HEK293 (cell line): ENCODE results near the gene DBX1.

ENCODE experiments used
- CTCF ChIA-PET: fragments of 350-600 bp; formaldehyde crosslinking; extraction: SDS; loops from one replicate; lab custom pipeline; 2021; ENCODE audit warnings: antibody characterized with exemption; lab: Yijun Ruan, JAX
- POLR2A ChIA-PET: fragments of 300-600 bp; formaldehyde crosslinking; extraction: SDS; loops from one replicate; lab custom pipeline; 2020; ENCODE audit warnings: antibody characterized with exemption, inconsistent platforms; lab: Yijun Ruan, JAX
- H3K27ac ChIP-seq: fragments of 200-500 bp; sonication (Bioruptor generic); 2 replicates; pipeline ENCODE4 v1.5.1; 2014; ENCODE audit warnings: low read depth, low read length, control low read depth, inconsistent platforms; ENCODE audit errors: extremely low read depth
- H3K36me3 ChIP-seq, 2 experiments: fragments of 200-500 bp in 1 of 2; sonication (Bioruptor generic) in 1 of 2; 1 replicate in 1 of 2; 2 replicates in 1 of 2; pipeline ENCODE4 v1.5.1; 2014 to 2017; ENCODE audit warnings: inconsistent platforms in 2 of 2, low read length in 2 of 2; ENCODE audit not compliant: control insufficient read depth in 2 of 2, insufficient read depth in 1 of 2
- H3K4me1 ChIP-seq: fragments of 200-500 bp; sonication (Bioruptor generic); 2 replicates; pipeline ENCODE4 v1.5.1; 2014; ENCODE audit warnings: mild to moderate bottlenecking, low read length, inconsistent platforms; ENCODE audit not compliant: control insufficient read depth, insufficient read depth
- H3K4me3 ChIP-seq: 2 replicates; pipeline ENCODE4 v1.5.1; 2011; ENCODE audit warnings: low read depth, mild to moderate bottlenecking, control low read depth, low read length, moderate library complexity
- H3K9me3 ChIP-seq: fragments of 200-500 bp; sonication (Bioruptor generic); 2 replicates; pipeline ENCODE4 v1.5.1; 2014; ENCODE audit warnings: low read depth, low read length, inconsistent platforms; ENCODE audit not compliant: control insufficient read depth, insufficient read depth
- TRIM28 ChIP-seq: IDR thresholded peaks from 2 replicates; pipeline ENCODE4 v1.6.1; 2011; ENCODE audit warnings: low read length, control low read depth, borderline replicate concordance
- ZBTB17 ChIP-seq: fragments of 450-650 bp; formaldehyde crosslinking; IDR thresholded peaks from 2 replicates; pipeline ENCODE4 v1.5.1; 2016; ENCODE audit warnings: missing biosample characterization, missing genetic modification characterization
- ZBTB48 ChIP-seq: fragments of 450-650 bp; formaldehyde crosslinking; IDR thresholded peaks from 2 replicates; pipeline ENCODE4 v1.5.1; 2016; ENCODE audit warnings: missing biosample characterization, missing genetic modification characterization
- ZNF114 ChIP-seq: fragments of 450-650 bp; formaldehyde crosslinking; IDR thresholded peaks from 2 replicates; pipeline ENCODE4 v1.5.0; 2017; ENCODE audit warnings: missing biosample characterization, missing genetic modification characterization
- ZNF138 ChIP-seq: fragments of 450-650 bp; formaldehyde crosslinking; IDR thresholded peaks from 2 replicates; pipeline ENCODE4 v1.5.1; 2016; ENCODE audit warnings: missing biosample characterization, missing genetic modification characterization, borderline replicate concordance
- ZNF169 ChIP-seq: fragments of 450-650 bp; formaldehyde crosslinking; IDR thresholded peaks from 2 replicates; pipeline ENCODE4 v1.5.1; 2016; ENCODE audit warnings: missing biosample characterization, missing genetic modification characterization
- ZNF350 ChIP-seq: fragments of 450-650 bp; formaldehyde crosslinking; IDR thresholded peaks from 2 replicates; pipeline ENCODE4 v1.5.0; 2017; ENCODE audit warnings: missing biosample characterization, mild to moderate bottlenecking, missing genetic modification characterization
- ZNF596 ChIP-seq: fragments of 450-650 bp; IDR thresholded peaks from 2 replicates; pipeline ENCODE4 v1.5.0; 2018; ENCODE audit warnings: missing biosample characterization, mild to moderate bottlenecking, missing genetic modification characterization, moderate library complexity
- TF ChIP-seq, protein P1 (sequence below): fragments of 450-650 bp; formaldehyde crosslinking; IDR thresholded peaks from 2 replicates; pipeline ENCODE4 v1.5.1; 2017; ENCODE audit warnings: missing biosample characterization, missing genetic modification characterization
- TF ChIP-seq, protein P2 (sequence below): fragments of 450-650 bp; formaldehyde crosslinking; IDR thresholded peaks from 2 replicates; pipeline ENCODE4 v1.5.1; 2016; ENCODE audit warnings: missing biosample characterization, missing genetic modification characterization
- TF ChIP-seq, protein P3 (sequence below): sonication (generic); formaldehyde crosslinking; IDR thresholded peaks from 2 replicates; pipeline ENCODE4 v1.8.1; 2022; ENCODE audit warnings: mild to moderate bottlenecking, moderate library complexity, missing genetic modification reagents
- TF ChIP-seq, protein P4 (sequence below): fragments of 450-650 bp; formaldehyde crosslinking; conservative IDR thresholded peaks from 2 replicates; pipeline ENCODE4 v1.5.1; 2016; ENCODE audit warnings: low read depth, missing biosample characterization, missing genetic modification characterization
- TF ChIP-seq, protein P5 (sequence below): fragments of 450-650 bp; formaldehyde crosslinking; IDR thresholded peaks from 2 replicates; pipeline ENCODE4 v1.5.1; 2017; ENCODE audit warnings: missing biosample characterization, missing genetic modification characterization
- TF ChIP-seq, protein P6 (sequence below): fragments of 450-650 bp; formaldehyde crosslinking; IDR thresholded peaks from 2 replicates; pipeline ENCODE4; 2016; ENCODE audit warnings: missing biosample characterization, missing genetic modification characterization
- TF ChIP-seq, protein P7 (sequence below): fragments of 450-650 bp; IDR thresholded peaks from 2 replicates; pipeline ENCODE4 v1.5.1; 2018; ENCODE audit warnings: missing biosample characterization, missing genetic modification characterization

DBX1 gene

DNA sequence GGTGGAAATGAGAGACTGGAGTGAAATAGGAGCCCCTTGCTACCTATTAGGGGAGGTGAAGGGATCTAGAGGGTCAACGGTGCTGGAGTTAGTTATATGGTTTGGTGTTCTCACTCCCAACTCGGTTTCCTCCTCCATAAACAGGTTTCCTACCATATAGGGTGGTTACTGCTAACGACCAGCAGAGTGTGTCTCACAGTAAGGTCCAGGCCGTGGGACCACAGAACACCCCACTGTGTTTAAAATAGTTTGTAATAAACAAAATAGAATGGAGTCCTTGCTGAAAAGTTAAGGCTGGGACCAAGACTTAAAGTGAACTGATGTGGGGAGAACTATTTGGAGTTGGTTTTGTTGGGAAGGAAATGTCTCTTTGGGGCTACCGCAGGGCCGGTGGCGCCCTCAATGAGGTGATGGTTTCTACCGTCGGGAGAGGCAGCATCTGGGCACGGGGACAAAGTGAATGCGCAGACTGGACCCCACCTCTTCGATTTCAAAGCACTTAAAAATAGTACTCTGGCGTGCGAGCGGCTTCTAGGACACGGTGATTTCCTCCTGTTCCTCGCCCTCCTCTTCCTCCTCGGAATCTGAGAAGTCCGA, 4.5 kb downstream of the DBX1 start (continued):
- TF ChIP-seq, protein P1, sequence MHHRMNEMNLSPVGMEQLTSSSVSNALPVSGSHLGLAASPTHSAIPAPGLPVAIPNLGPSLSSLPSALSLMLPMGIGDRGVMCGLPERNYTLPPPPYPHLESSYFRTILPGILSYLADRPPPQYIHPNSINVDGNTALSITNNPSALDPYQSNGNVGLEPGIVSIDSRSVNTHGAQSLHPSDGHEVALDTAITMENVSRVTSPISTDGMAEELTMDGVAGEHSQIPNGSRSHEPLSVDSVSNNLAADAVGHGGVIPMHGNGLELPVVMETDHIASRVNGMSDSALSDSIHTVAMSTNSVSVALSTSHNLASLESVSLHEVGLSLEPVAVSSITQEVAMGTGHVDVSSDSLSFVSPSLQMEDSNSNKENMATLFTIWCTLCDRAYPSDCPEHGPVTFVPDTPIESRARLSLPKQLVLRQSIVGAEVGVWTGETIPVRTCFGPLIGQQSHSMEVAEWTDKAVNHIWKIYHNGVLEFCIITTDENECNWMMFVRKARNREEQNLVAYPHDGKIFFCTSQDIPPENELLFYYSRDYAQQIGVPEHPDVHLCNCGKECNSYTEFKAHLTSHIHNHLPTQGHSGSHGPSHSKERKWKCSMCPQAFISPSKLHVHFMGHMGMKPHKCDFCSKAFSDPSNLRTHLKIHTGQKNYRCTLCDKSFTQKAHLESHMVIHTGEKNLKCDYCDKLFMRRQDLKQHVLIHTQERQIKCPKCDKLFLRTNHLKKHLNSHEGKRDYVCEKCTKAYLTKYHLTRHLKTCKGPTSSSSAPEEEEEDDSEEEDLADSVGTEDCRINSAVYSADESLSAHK = no peak

DNA sequence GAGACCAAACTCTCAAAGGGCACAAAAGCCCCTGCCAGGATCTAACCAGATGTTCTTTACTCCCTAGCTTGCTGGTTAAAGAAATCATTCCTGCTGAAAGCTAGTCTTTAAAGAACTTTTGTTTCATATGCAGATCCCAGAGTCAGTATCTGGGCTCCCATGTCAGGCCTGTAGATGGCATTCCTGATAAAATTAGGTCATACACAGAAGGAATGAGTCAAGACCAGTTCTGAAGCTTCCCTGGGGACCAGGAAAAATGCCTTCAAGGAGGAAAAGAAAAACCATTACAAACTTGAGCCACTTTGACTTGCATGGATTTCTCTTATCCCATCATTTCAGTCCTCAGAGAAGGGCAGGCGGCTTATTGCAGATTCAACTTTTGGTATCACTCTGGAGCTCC, 5.9 kb downstream of the DBX1 start:
- Histone ChIP-seq H3K9me3 (no peaks in the 10 kb centered on the region), H3K4me1 (no peaks in the 10 kb centered on the region), H3K36me3 (no peaks in the 10 kb centered on the region), H3K4me3 (no peak overlapping the region), H3K27ac (no peak overlapping the region)
- CTCF ChIA-PET = interaction anchor here (0.6 to 2.3 kb wide), 4 partner anchors 23 to 1310 kb away, joined by 4 to 8 read pairs (median 5); no protein-coding TSS in a partner anchor
- POLR2A ChIA-PET = no interaction called here
- TF ChIP-seq ZNF350 (tag by site-specific recombination) = no peak
- 0 out of 2 replicates have a peak, but pooled peaks have one; percentile 27 for TF ChIP-seq ZBTB17
- TF ChIP-seq, all 188 proteins: peak for 1

DNA sequence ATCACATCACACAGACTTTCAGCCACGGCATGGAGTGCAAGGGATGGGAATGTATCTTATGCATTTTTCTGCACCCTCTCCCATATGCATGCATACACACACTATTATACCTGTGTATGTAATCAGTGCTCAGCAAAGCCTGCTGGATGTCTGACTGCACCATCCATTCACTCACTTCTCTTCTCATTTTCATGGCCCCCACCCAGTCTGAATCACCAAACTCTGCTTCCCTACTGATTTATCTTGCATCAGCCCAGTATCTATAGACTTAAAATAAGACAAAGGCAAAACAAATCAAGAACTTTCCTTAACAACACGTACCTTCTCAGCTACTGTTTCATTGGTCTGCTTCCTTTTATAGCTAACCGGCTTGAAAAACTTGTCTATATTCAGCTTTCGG, 21.6 kb downstream of the DBX1 start:
- no peak overlapping the region for H3K4me3 ChIP-seq
- TF ChIP-seq ZBTB48 (no peak), ZNF138 (tag by site-specific recombination) (no peak), TRIM28 (no peak)
- TF ChIP-seq, protein P2, sequence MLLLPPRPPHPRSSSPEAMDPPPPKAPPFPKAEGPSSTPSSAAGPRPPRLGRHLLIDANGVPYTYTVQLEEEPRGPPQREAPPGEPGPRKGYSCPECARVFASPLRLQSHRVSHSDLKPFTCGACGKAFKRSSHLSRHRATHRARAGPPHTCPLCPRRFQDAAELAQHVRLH (tag by site-specific recombination) = no peak
- TF ChIP-seq, protein P3, sequence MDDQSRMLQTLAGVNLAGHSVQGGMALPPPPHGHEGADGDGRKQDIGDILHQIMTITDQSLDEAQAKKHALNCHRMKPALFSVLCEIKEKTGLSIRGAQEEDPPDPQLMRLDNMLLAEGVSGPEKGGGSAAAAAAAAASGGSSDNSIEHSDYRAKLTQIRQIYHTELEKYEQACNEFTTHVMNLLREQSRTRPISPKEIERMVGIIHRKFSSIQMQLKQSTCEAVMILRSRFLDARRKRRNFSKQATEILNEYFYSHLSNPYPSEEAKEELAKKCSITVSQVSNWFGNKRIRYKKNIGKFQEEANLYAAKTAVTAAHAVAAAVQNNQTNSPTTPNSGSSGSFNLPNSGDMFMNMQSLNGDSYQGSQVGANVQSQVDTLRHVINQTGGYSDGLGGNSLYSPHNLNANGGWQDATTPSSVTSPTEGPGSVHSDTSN (CRISPR knock-in tag) = no peak
- TF ChIP-seq, protein P4, sequence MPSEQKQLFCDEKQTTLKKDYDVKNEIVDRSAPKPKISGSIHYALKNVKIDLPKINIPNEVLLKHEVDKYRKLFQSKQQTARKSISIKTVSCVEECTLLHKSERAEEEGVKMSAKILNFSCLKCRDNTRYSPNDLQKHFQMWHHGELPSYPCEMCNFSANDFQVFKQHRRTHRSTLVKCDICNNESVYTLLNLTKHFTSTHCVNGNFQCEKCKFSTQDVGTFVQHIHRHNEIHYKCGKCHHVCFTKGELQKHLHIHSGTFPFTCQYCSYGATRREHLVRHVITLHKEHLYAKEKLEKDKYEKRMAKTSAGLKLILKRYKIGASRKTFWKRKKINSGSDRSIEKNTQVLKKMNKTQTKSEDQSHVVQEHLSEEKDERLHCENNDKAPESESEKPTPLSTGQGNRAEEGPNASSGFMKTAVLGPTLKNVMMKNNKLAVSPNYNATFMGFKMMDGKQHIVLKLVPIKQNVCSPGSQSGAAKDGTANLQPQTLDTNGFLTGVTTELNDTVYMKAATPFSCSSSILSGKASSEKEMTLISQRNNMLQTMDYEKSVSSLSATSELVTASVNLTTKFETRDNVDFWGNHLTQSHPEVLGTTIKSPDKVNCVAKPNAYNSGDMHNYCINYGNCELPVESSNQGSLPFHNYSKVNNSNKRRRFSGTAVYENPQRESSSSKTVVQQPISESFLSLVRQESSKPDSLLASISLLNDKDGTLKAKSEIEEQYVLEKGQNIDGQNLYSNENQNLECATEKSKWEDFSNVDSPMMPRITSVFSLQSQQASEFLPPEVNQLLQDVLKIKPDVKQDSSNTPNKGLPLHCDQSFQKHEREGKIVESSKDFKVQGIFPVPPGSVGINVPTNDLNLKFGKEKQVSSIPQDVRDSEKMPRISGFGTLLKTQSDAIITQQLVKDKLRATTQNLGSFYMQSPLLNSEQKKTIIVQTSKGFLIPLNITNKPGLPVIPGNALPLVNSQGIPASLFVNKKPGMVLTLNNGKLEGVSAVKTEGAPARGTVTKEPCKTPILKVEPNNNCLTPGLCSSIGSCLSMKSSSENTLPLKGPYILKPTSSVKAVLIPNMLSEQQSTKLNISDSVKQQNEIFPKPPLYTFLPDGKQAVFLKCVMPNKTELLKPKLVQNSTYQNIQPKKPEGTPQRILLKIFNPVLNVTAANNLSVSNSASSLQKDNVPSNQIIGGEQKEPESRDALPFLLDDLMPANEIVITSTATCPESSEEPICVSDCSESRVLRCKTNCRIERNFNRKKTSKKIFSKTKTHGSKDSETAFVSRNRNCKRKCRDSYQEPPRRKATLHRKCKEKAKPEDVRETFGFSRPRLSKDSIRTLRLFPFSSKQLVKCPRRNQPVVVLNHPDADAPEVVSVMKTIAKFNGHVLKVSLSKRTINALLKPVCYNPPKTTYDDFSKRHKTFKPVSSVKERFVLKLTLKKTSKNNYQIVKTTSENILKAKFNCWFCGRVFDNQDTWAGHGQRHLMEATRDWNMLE = no peak
- TF ChIP-seq, all 188 proteins: peak for 0
- POLR2A ChIA-PET = no interaction called here

DNA sequence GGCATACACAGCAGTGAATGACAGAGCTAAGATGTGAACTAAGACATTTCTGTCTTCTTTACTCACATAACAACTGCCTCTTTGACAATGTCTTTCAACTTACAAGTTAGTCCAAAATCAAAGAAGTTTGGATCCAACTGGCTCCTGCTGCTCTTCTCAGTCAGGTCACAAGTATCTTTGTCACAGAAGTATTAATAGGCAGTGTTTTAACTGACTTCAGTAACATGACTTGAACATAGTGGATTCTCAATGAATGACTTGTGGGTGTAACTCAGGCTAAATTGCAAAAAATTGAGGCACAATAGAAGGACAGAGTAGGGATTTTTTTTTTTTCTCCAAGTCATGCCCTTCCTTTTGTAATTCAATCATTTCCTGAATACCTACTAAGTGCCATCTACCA, 22.6 kb downstream of the DBX1 start:
- POLR2A ChIA-PET = no interaction called here
- Histone ChIP-seq H3K27ac (no peak overlapping the region), H3K9me3 (no peaks in the 10 kb centered on the region), H3K4me3 (no peak overlapping the region), H3K4me1 (no peaks in the 10 kb centered on the region), H3K36me3 (no peaks in the 10 kb centered on the region)
- CTCF ChIA-PET = interaction anchor here (0.6 to 6.9 kb wide), 3 partner anchors 9 to 463 kb away, joined by 3 to 52 read pairs (median 18); no protein-coding TSS in a partner anchor
- TF ChIP-seq ZNF114 (tag by site-specific recombination) (no peak), ZNF169 (tag by site-specific recombination) (no peak), ZNF596 (no peak)
- TF ChIP-seq, protein P5, sequence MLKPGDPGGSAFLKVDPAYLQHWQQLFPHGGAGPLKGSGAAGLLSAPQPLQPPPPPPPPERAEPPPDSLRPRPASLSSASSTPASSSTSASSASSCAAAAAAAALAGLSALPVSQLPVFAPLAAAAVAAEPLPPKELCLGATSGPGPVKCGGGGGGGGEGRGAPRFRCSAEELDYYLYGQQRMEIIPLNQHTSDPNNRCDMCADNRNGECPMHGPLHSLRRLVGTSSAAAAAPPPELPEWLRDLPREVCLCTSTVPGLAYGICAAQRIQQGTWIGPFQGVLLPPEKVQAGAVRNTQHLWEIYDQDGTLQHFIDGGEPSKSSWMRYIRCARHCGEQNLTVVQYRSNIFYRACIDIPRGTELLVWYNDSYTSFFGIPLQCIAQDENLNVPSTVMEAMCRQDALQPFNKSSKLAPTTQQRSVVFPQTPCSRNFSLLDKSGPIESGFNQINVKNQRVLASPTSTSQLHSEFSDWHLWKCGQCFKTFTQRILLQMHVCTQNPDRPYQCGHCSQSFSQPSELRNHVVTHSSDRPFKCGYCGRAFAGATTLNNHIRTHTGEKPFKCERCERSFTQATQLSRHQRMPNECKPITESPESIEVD = no peak
- TF ChIP-seq, protein P6, sequence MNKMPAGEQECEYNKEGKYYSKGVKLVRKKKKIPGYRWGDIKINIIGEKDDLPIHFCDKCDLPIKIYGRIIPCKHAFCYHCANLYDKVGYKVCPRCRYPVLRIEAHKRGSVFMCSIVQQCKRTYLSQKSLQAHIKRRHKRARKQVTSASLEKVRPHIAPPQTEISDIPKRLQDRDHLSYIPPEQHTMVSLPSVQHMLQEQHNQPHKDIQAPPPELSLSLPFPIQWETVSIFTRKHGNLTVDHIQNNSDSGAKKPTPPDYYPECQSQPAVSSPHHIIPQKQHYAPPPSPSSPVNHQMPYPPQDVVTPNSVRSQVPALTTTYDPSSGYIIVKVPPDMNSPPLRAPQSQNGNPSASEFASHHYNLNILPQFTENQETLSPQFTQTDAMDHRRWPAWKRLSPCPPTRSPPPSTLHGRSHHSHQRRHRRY (tag by site-specific recombination) = no peak
- TF ChIP-seq, protein P7, sequence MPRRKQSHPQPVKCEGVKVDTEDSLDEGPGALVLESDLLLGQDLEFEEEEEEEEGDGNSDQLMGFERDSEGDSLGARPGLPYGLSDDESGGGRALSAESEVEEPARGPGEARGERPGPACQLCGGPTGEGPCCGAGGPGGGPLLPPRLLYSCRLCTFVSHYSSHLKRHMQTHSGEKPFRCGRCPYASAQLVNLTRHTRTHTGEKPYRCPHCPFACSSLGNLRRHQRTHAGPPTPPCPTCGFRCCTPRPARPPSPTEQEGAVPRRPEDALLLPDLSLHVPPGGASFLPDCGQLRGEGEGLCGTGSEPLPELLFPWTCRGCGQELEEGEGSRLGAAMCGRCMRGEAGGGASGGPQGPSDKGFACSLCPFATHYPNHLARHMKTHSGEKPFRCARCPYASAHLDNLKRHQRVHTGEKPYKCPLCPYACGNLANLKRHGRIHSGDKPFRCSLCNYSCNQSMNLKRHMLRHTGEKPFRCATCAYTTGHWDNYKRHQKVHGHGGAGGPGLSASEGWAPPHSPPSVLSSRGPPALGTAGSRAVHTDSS = no peak

More for the DNA sequence above, 21.6 kb downstream of the DBX1 start:
- CTCF ChIA-PET = interaction anchor here (3.0 kb wide), 1 partner anchor 10 kb away, joined by 18 read pairs; no protein-coding TSS in a partner anchor
- H3K9me3 ChIP-seq = no peaks in the 10 kb centered on the region
- no peak overlapping the region for H3K27ac ChIP-seq
- H3K4me1 ChIP-seq = no peaks in the 10 kb centered on the region
- H3K36me3 ChIP-seq = no peaks in the 10 kb centered on the region
